Mesenchymal stem cell (in vitro differentiated cells and primary cell): ENCODE measurements around the gene HPDL.
"Not testable (repeated sequence)": the region's sequence is repeated elsewhere in the genome, so short reads cannot be mapped to it uniquely, and the experiment has no call there.

Experiments
- DNase-seq: peaks from one replicate; pipeline ENCODE4 v3.0.0-alpha.2; 2013
- H2AFZ ChIP-seq: one replicate; pipeline ENCODE4 v1.6.1; 2013; ENCODE audit warnings: low read depth, mild to moderate bottlenecking, control low read depth, inconsistent platforms, low read length, moderate library complexity
- H2AK5ac ChIP-seq: 2 replicates; pipeline ENCODE4 v1.6.1; 2013; ENCODE audit warnings: low read length, moderate library complexity, mild to moderate bottlenecking, inconsistent platforms; ENCODE audit not compliant: severe bottlenecking
- H2BK120ac ChIP-seq: one replicate; pipeline ENCODE4 v1.6.1; 2013; ENCODE audit warnings: low read depth, mild to moderate bottlenecking, inconsistent platforms, low read length, moderate library complexity
- H2BK12ac ChIP-seq, 2 experiments: one replicate each; pipeline ENCODE4 v1.6.1; 2013; ENCODE audit warnings: inconsistent platforms in 2 of 2, low read length in 2 of 2, mild to moderate bottlenecking in 2 of 2, moderate library complexity in 2 of 2, control low read depth in 1 of 2
- H2BK15ac ChIP-seq: one replicate; pipeline ENCODE4 v1.6.1; 2013; ENCODE audit warnings: mild to moderate bottlenecking, low read depth, inconsistent platforms; ENCODE audit not compliant: poor library complexity, severe bottlenecking
- H2BK5ac ChIP-seq: 2 replicates; pipeline ENCODE4 v1.6.1; 2013; ENCODE audit warnings: low read depth, mild to moderate bottlenecking, low read length, control low read depth, inconsistent platforms; ENCODE audit not compliant: poor library complexity, severe bottlenecking
- H3K14ac ChIP-seq, 2 experiments: one replicate each; pipeline ENCODE4 v1.6.1; 2013; ENCODE audit warnings: inconsistent platforms in 2 of 2, low read length in 2 of 2, control low read depth in 1 of 2, mild to moderate bottlenecking in 1 of 2, moderate library complexity in 1 of 2
- H3K18ac ChIP-seq, 2 experiments: one replicate each; pipeline ENCODE4 v1.6.1; 2013; ENCODE audit warnings: inconsistent platforms in 2 of 2, low read length in 2 of 2, control low read depth in 1 of 2, low read depth in 1 of 2, mild to moderate bottlenecking in 1 of 2
- H3K23ac ChIP-seq, 2 experiments: one replicate each; pipeline ENCODE4 v1.6.1; 2013; ENCODE audit warnings: inconsistent platforms in 2 of 2, low read length in 2 of 2, mild to moderate bottlenecking in 2 of 2, moderate library complexity in 2 of 2, control low read depth in 1 of 2
- H3K27ac ChIP-seq: 2 replicates; pipeline ENCODE4 v1.5.1; 2013; ENCODE audit warnings: mild to moderate bottlenecking, moderate library complexity, low read length, control low read depth, inconsistent platforms; ENCODE audit not compliant: poor library complexity, severe bottlenecking
- H3K27me3 ChIP-seq, 2 experiments: 2 replicates each; pipeline versions ENCODE4 v1.6.1 to v1.7.0; 2013; ENCODE audit warnings: low read length in 2 of 2, mild to moderate bottlenecking in 2 of 2, moderate library complexity in 2 of 2, control low read depth in 1 of 2, inconsistent platforms in 1 of 2; ENCODE audit not compliant: control insufficient read depth in 1 of 2, insufficient read depth in 1 of 2
- H3K36me3 ChIP-seq, 2 experiments: 2 replicates each; pipeline versions ENCODE4 v1.6.1 to v1.7.0; 2013; ENCODE audit warnings: low read length in 2 of 2, control low read depth in 1 of 2, inconsistent platforms in 1 of 2, low read depth in 1 of 2, mild to moderate bottlenecking in 1 of 2; ENCODE audit not compliant: insufficient read depth in 2 of 2, control insufficient read depth in 1 of 2
- H3K4ac ChIP-seq, 2 experiments: one replicate each; pipeline ENCODE4 v1.6.1; 2013; ENCODE audit warnings: inconsistent platforms in 2 of 2, low read length in 2 of 2, mild to moderate bottlenecking in 2 of 2, moderate library complexity in 2 of 2, control low read depth in 1 of 2, low read depth in 1 of 2
- H3K4me1 ChIP-seq: 2 replicates; pipeline ENCODE4 v1.6.1; 2013; ENCODE audit warnings: low read depth, low read length, control low read depth; ENCODE audit not compliant: control insufficient read depth, insufficient read depth
- H3K4me2 ChIP-seq: 2 replicates; pipeline ENCODE4 v1.6.1; 2013; ENCODE audit warnings: low read length, mild to moderate bottlenecking, inconsistent platforms; ENCODE audit not compliant: poor library complexity, severe bottlenecking
- H3K4me3 ChIP-seq, 2 experiments: 2 replicates each; pipeline versions ENCODE4 v1.5.1 to v1.7.0; 2013; ENCODE audit warnings: low read length in 2 of 2, mild to moderate bottlenecking in 2 of 2, control low read depth in 1 of 2, low read depth in 1 of 2; ENCODE audit not compliant: insufficient read depth in 1 of 2
- H3K79me1 ChIP-seq: replicated peaks from 2 replicates; pipeline ENCODE4 v1.6.1; 2013; ENCODE audit warnings: mild to moderate bottlenecking, control low read depth, low read length, inconsistent platforms; ENCODE audit not compliant: poor library complexity, severe bottlenecking
- H3K9ac ChIP-seq: 2 replicates; pipeline ENCODE4 v1.7.0; 2013; ENCODE audit warnings: mild to moderate bottlenecking, low read length, moderate library complexity
- H3K9me3 ChIP-seq: 2 replicates; pipeline ENCODE4 v1.7.0; 2013; ENCODE audit warnings: mild to moderate bottlenecking, low read length; ENCODE audit not compliant: control insufficient read depth
- H4K8ac ChIP-seq: one replicate; pipeline ENCODE4 v1.6.1; 2013; ENCODE audit warnings: inconsistent platforms, mild to moderate bottlenecking, low read length, moderate library complexity
- H4K91ac ChIP-seq: one replicate; pipeline ENCODE4 v1.6.1; 2013; ENCODE audit warnings: mild to moderate bottlenecking, low read length, inconsistent platforms
- WGBS: methylation state at CpG from one replicate; pipeline ENCODE4 v1.1.7; 2013; ENCODE audit warnings: mixed read lengths; 5-methylcytosine and 5-hydroxymethylcytosine counted together

HPDL gene

DNA sequence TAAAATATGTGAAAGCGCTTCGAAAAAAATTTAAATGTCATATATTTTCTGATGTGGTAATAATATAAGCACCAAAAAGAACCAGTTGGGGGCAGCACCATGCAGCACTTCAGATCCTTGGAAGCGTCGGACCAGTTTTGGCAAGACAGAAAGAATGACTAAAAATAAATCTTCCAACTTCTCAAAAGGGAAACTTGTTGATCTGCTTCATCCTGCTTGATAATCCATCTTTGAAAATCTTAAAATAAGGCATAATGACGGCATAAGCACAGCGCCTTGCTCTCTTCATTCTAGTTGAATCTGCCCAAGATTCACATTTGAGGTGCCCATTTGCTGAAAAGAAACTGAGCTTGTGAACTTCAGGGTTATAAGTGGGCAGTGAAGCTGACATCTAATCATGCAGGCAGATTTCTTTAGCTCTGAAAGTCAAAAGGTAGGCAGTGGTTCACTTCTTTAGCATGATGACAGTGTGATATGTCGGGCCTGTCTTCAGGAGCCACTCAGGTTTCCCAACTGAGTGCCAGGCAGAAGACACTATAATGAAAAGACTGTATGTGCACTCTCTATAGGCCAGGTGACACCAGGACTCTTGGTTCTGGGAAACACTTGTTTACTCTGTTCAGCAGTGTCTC lies 33.3 kb downstream of the HPDL start:
- Histone ChIP-seq H2BK12ac (no peak overlapping the region), H3K9me3 (no peaks in the 10 kb centered on the region), H3K23ac (no peak overlapping the region), H3K27me3 (no peaks in the 10 kb centered on the region), H3K14ac (no peak overlapping the region), H2BK5ac (no peak overlapping the region), H2BK120ac (no peak overlapping the region), H3K79me1 (no peaks in the 10 kb centered on the region), H4K8ac (peak overlapping the region; percentile 49), H3K27ac (no peak overlapping the region), H3K4me3 (peak overlapping the region in 1 of 2 experiments; percentile 2), H4K91ac (no peak overlapping the region), H3K4ac (no peak overlapping the region), H3K36me3 (no peaks in the 10 kb centered on the region), H2BK15ac (peak overlapping the region; percentile 23), H2AK5ac (no peak overlapping the region), H3K9ac (peak overlapping the region; percentile 72), H3K4me1 (no peaks in the 10 kb centered on the region), H3K4me2 (no peak overlapping the region), H2AFZ (no peak overlapping the region), H3K18ac (peak overlapping the region in 1 of 2 experiments; percentile 41)
- 28% methylated on average over 5 of the region's 7 CpGs for WGBS
- DNase-seq: peak; percentile 68

- WGBS: 67% methylated on average over 5 of the region's 7 CpGs
Observed at GRCh38 chr1:45360981-45361380, 34.3 kb downstream of the HPDL start.

GRCh38 chr1:45364294-45364693 lies 37.6 kb downstream of the HPDL start:
- H4K91ac ChIP-seq: no peak overlapping the region
- DNase-seq: no peak
- no peak overlapping the region for H3K4me3 ChIP-seq
- H3K9ac ChIP-seq: no peak overlapping the region
- no peak overlapping the region for H3K18ac ChIP-seq
- no peak overlapping the region for H3K23ac ChIP-seq
- no peak overlapping the region for H2AK5ac ChIP-seq
- WGBS: 97% methylated on average over 2 of the region's 2 CpGs
- H3K4me2 ChIP-seq: no peak overlapping the region
- H2BK15ac ChIP-seq: no peak overlapping the region
- H3K4me1 ChIP-seq: no peaks in the 10 kb centered on the region
- no peaks in the 10 kb centered on the region for H3K36me3 ChIP-seq
- no peak overlapping the region for H3K4ac ChIP-seq
- no peak overlapping the region for H2BK120ac ChIP-seq
- H3K14ac ChIP-seq: no peak overlapping the region
- H4K8ac ChIP-seq: no peak overlapping the region
- H3K9me3 ChIP-seq: no peaks in the 10 kb centered on the region
- H3K27ac ChIP-seq: no peak overlapping the region
- H3K79me1 ChIP-seq: no peaks in the 10 kb centered on the region
- no peak overlapping the region for H2BK12ac ChIP-seq
- no peaks in the 10 kb centered on the region for H3K27me3 ChIP-seq
- H2AFZ ChIP-seq: no peak overlapping the region
- H2BK5ac ChIP-seq: no peak overlapping the region

More at GRCh38 chr1:45360981-45361380, 34.3 kb downstream of the HPDL start:
- H2BK5ac ChIP-seq, H3K4me2 ChIP-seq, H3K18ac ChIP-seq, H3K36me3 ChIP-seq, H3K9me3 ChIP-seq, H2AK5ac ChIP-seq, H3K79me1 ChIP-seq, H4K91ac ChIP-seq, H3K27ac ChIP-seq, H4K8ac ChIP-seq, H2BK12ac ChIP-seq, H2AFZ ChIP-seq, H2BK15ac ChIP-seq, H3K23ac ChIP-seq, H3K4ac ChIP-seq, H3K27me3 ChIP-seq, H3K14ac ChIP-seq, H3K4me1 ChIP-seq, H2BK120ac ChIP-seq: not testable (repeated sequence)
- DNase-seq: peak; percentile 90
- H3K9ac ChIP-seq: peak overlapping the region; percentile 72
- H3K4me3 ChIP-seq: peak overlapping the region in 1 of 2 experiments; percentile 52

DNA sequence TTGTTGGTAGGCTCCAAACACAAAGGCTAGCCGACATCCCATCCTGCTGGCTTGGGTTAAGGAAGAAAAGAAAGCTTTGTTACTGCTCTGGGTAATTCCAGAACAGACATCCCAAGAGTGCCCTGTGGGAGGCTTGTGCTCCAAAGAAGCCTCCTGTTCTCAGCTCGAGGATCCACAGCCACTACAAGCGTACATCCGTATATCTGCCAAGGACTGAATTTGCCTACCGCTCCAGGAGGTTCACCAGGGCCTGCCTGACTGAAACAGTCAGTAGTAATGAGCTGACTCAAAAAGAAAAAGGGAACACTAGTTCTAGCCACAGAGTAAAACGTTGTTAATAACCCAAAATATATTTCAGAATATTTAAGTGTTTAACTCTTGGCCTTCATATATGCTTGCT lies 38.4 kb downstream of the HPDL start:
- H3K4me1 ChIP-seq: no peaks in the 10 kb centered on the region
- H3K9ac ChIP-seq: no peak overlapping the region
- no peak overlapping the region for H3K14ac ChIP-seq
- H2BK5ac ChIP-seq: no peak overlapping the region
- H4K8ac ChIP-seq: no peak overlapping the region
- no peak for DNase-seq
- H3K23ac ChIP-seq: no peak overlapping the region
- H2AK5ac ChIP-seq: no peak overlapping the region
- H3K9me3 ChIP-seq: no peaks in the 10 kb centered on the region
- 93% methylated on average over 5 of the region's 6 CpGs for WGBS
- no peak overlapping the region for H3K4me2 ChIP-seq
- no peak overlapping the region for H2BK15ac ChIP-seq
- no peak overlapping the region for H3K4me3 ChIP-seq
- H3K36me3 ChIP-seq: no peaks in the 10 kb centered on the region
- H2BK12ac ChIP-seq: no peak overlapping the region
- H3K79me1 ChIP-seq: no peaks in the 10 kb centered on the region
- H2BK120ac ChIP-seq: no peak overlapping the region
- no peak overlapping the region for H2AFZ ChIP-seq
- no peak overlapping the region for H3K4ac ChIP-seq
- H3K27ac ChIP-seq: no peak overlapping the region
- H4K91ac ChIP-seq: no peak overlapping the region
- no peak overlapping the region for H3K18ac ChIP-seq
- no peaks in the 10 kb centered on the region for H3K27me3 ChIP-seq
